OCI-LY7 (cell line): ENCODE measurements around the gene DVL1. TPM values are rescaled to one million over a fixed set of nuclear protein-coding genes. Genes with fewer than 3 reads are reported as not detected.

Experiments used
- BruUV-seq: library from RNA; stranded (reverse); fragments of 400-500 nt; replicated peaks from 2 replicates; lab custom pipeline; 2021; lab: Mats Ljungman, UMichigan
- CTCF ChIA-PET: fragments of 300-600 bp; sonication (Branson Sonifier 250); formaldehyde crosslinking; loops from one replicate; lab custom pipeline; 2022; ENCODE audit warnings: antibody characterized with exemption; ENCODE audit not compliant: unreplicated experiment; lab: Charles Lee
- POLR2A ChIA-PET: fragments of 300-600 bp; sonication (Branson Sonifier 250); formaldehyde crosslinking; loops from one replicate; lab custom pipeline; 2022; ENCODE audit warnings: antibody characterized with exemption; lab: Charles Lee
- DNase-seq: peaks from one replicate; pipeline ENCODE4 v3.0.0-alpha.2; 2015; ENCODE audit warnings: low spot score
- H2AFZ ChIP-seq: fragments of 200-600 bp; sonication (generic), shearing (Covaris generic); 2 replicates; pipeline ENCODE4 v1.6.1; 2014; ENCODE audit warnings: mild to moderate bottlenecking, antibody characterized with exemption, low read length, moderate library complexity
- H3K27ac ChIP-seq: fragments of 200-600 bp; sonication (generic); 2 replicates; pipeline ENCODE4 v1.5.1; 2014; ENCODE audit warnings: mixed run types, low read depth, mild to moderate bottlenecking, moderate library complexity, low read length, inconsistent platforms; ENCODE audit not compliant: poor library complexity, severe bottlenecking
- H3K36me3 ChIP-seq: fragments of 200-600 bp; sonication (generic); 2 replicates; pipeline ENCODE4 v1.6.1; 2014; ENCODE audit warnings: mild to moderate bottlenecking, antibody characterized with exemption, low read length, moderate library complexity, mixed read lengths; ENCODE audit not compliant: insufficient read depth
- H3K4me1 ChIP-seq: fragments of 200-600 bp; sonication (generic); 2 replicates; pipeline ENCODE4 v1.5.1; 2014; ENCODE audit warnings: mild to moderate bottlenecking, low read length; ENCODE audit not compliant: insufficient read depth, poor library complexity, severe bottlenecking
- H3K4me2 ChIP-seq: fragments of 200-600 bp; sonication (generic); 2 replicates; pipeline ENCODE4 v1.6.1; 2014; ENCODE audit warnings: mild to moderate bottlenecking, low read length
- H3K4me3 ChIP-seq: fragments of 200-600 bp; sonication (generic); 2 replicates; pipeline ENCODE4 v1.5.1; 2014; ENCODE audit warnings: mild to moderate bottlenecking, low read depth, low read length; ENCODE audit not compliant: poor library complexity, severe bottlenecking
- H3K79me2 ChIP-seq: fragments of 200-600 bp; sonication (generic); 2 replicates; pipeline ENCODE4 v1.6.1; 2016; ENCODE audit warnings: low read depth, mild to moderate bottlenecking, low read length, moderate library complexity, mixed read lengths; ENCODE audit not compliant: insufficient read depth
- H3K9me2 ChIP-seq: fragments of 200-600 bp; sonication (generic); 2 replicates; pipeline ENCODE4 v1.6.1; 2016; ENCODE audit warnings: mild to moderate bottlenecking, low read length, mixed read lengths; ENCODE audit not compliant: insufficient read depth
- H3K9me3 ChIP-seq: fragments of 200-600 bp; sonication (generic); 2 replicates; pipeline ENCODE4 v1.6.1; 2014; ENCODE audit warnings: mild to moderate bottlenecking, mixed run types, low read length, mixed read lengths
- H4K20me1 ChIP-seq: fragments of 200-600 bp; sonication (generic); 2 replicates; pipeline ENCODE4 v1.6.1; 2014; ENCODE audit warnings: mild to moderate bottlenecking, antibody characterized with exemption, low read length, moderate library complexity, mixed read lengths; ENCODE audit not compliant: insufficient read depth
- EZH2phosphoT487 ChIP-seq: fragments of 200-600 bp; sonication (generic); IDR thresholded peaks from 2 replicates; pipeline ENCODE4 v1.6.1; 2018; ENCODE audit warnings: low read depth, borderline replicate concordance, mild to moderate bottlenecking, mixed run types, antibody characterized with exemption, low read length, moderate library complexity, mixed read lengths
- intact Hi-C: fragments of 100-400 bp; cut with micrococcal nuclease; formaldehyde crosslinking; loops from one replicate; pipeline ENCODE4 v1.10.0; 2022; ENCODE audit not compliant: unreplicated experiment
- total RNA-seq, 2 experiments: library from RNA; depleted of rRNA in 1 of 2; stranded (reverse); fragments of >200 nt in 1 of 2; shearing (Covaris generic) in 1 of 2; gene quantifications; 2 replicates each; pipeline ENCODE4 v1.2.3, GENCODE V29; 2014 to 2022
- TF ChIP-seq, protein P1 (sequence below): fragments of 200-600 bp; sonication (generic); conservative IDR thresholded peaks from 2 replicates; pipeline ENCODE4 v1.5.1; 2014; ENCODE audit warnings: mild to moderate bottlenecking, antibody characterized with exemption, low read length, moderate library complexity, mixed read lengths

DVL1 gene
- total RNA-seq, 2 experiments from 2014 or later = 27.8 to 47.1 TPM

DNA sequence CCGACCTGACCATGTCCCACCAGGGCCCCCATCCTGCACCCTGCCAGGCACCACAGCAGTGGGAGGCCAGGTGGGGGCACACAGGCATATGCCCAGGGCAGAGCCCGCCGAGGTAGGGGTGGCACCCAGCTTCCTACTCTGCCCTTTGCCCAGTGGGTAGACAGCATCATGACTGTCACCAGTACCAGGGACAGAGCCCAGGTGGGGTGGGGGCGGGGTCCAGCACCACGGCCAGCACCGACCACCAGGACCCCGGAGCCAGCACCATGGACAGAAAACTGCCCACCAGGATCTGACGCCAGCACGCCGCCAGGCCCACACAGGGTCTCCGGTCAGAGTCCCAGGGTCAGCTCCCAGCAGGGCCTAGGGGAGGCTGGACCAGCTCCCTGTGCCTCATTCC is 14.4 kb downstream of the DVL1 start:
- POLR2A ChIA-PET = no interaction called here
- H4K20me1 ChIP-seq = no peaks in the 10 kb centered on the region
- no peak for TF ChIP-seq EZH2phosphoT487
- TF ChIP-seq, protein P1, sequence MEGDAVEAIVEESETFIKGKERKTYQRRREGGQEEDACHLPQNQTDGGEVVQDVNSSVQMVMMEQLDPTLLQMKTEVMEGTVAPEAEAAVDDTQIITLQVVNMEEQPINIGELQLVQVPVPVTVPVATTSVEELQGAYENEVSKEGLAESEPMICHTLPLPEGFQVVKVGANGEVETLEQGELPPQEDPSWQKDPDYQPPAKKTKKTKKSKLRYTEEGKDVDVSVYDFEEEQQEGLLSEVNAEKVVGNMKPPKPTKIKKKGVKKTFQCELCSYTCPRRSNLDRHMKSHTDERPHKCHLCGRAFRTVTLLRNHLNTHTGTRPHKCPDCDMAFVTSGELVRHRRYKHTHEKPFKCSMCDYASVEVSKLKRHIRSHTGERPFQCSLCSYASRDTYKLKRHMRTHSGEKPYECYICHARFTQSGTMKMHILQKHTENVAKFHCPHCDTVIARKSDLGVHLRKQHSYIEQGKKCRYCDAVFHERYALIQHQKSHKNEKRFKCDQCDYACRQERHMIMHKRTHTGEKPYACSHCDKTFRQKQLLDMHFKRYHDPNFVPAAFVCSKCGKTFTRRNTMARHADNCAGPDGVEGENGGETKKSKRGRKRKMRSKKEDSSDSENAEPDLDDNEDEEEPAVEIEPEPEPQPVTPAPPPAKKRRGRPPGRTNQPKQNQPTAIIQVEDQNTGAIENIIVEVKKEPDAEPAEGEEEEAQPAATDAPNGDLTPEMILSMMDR = no peak
- H2AFZ ChIP-seq = no peak overlapping the region
- no peak overlapping the region for H3K4me2 ChIP-seq
- no peaks in the 10 kb centered on the region for H3K4me1 ChIP-seq
- no peaks in the 10 kb centered on the region for H3K9me3 ChIP-seq
- CTCF ChIA-PET = no interaction called here
- no peaks in the 10 kb centered on the region for H3K79me2 ChIP-seq
- intact Hi-C loops = no loop called here
- BruUV-seq = no TSS peak
- no peak overlapping the region for H3K4me3 ChIP-seq
- H3K27ac ChIP-seq = no peak overlapping the region
- H3K36me3 ChIP-seq = 0 out of 2 replicates have a peak, but pooled peaks cover 2% of the 10 kb centered on the region
- no peaks in the 10 kb centered on the region for H3K9me2 ChIP-seq
- no peak for DNase-seq

- Histone ChIP-seq H3K4me2 (no peak overlapping the region), H3K4me3 (no peak overlapping the region), H3K9me3 (no peaks in the 10 kb centered on the region), H3K9me2 (no peaks in the 10 kb centered on the region), H3K36me3 (peaks cover 12% of the 10 kb centered on the region; the same call in 1 of the 2 replicates), H3K79me2 (no peaks in the 10 kb centered on the region), H3K4me1 (no peaks in the 10 kb centered on the region), H4K20me1 (no peaks in the 10 kb centered on the region), H2AFZ (no peak overlapping the region), H3K27ac (no peak overlapping the region)
- ChIA-PET POLR2A (no interaction called here), CTCF (no interaction called here)
- no TSS peak for BruUV-seq
- DNase-seq = no peak
- intact Hi-C loops = no loop called here
- TF ChIP-seq, protein P1 = no peak
- TF ChIP-seq EZH2phosphoT487 = no peak
Observed at GRCh38 chr1:1333551-1334241, 15.5 kb downstream of the DVL1 start.

DNA sequence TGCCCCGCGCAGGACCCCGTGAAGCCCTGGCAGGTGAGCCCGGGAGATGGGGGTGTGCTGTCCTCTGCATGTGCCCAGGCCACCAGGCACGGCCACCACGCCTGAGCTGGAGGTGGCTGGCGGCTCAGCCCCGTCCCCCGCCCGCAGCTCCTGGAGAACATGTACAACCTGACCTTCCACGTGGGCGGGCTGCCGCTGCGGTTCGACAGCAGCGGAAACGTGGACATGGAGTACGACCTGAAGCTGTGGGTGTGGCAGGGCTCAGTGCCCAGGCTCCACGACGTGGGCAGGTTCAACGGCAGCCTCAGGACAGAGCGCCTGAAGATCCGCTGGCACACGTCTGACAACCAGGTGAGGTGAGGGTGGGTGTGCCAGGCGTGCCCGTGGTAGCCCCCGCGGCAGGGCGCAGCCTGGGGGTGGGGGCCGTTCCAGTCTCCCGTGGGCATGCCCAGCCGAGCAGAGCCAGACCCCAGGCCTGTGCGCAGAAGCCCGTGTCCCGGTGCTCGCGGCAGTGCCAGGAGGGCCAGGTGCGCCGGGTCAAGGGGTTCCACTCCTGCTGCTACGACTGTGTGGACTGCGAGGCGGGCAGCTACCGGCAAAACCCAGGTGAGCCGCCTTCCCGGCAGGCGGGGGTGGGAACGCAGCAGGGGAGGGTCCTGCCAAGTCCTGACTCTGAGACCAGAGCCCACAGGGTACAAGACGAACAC is 16.3 kb downstream of the DVL1 start:
- TF ChIP-seq EZH2phosphoT487 = no peak
- TF ChIP-seq, protein P1 = no peak
- Histone ChIP-seq H3K4me3 (no peak overlapping the region), H3K9me2 (no peaks in the 10 kb centered on the region), H4K20me1 (no peaks in the 10 kb centered on the region), H3K36me3 (peaks cover 19% of the 10 kb centered on the region; the same call in 1 of the 2 replicates), H2AFZ (no peak overlapping the region), H3K27ac (no peak overlapping the region), H3K4me2 (no peak overlapping the region), H3K9me3 (no peaks in the 10 kb centered on the region), H3K4me1 (no peaks in the 10 kb centered on the region), H3K79me2 (no peaks in the 10 kb centered on the region)
- CTCF ChIA-PET = no interaction called here
- POLR2A ChIA-PET = no interaction called here
- intact Hi-C loops = no loop called here
- BruUV-seq = no TSS peak
- no peak for DNase-seq
